Activated B cell treated with CpG ODN at 0.5 μM for 24 hours (primary cell): ENCODE data around the gene CHRND. TPM values are rescaled to one million over a fixed set of nuclear protein-coding genes. Genes with fewer than 3 reads are reported as not detected.

Source experiments
- ATAC-seq: fragments of 200-7000 bp; cut with Tn5 transposase; one replicate; pipeline ENCODE4 v1.10.0; 2021; ENCODE audit warnings: low read depth, mild to moderate bottlenecking, moderate library complexity
- CTCF ChIA-PET: fragments of 350-600 bp; sonication (Branson Sonifier 250); formaldehyde crosslinking; loops from one replicate; lab custom pipeline; 2021; ENCODE audit warnings: antibody characterized with exemption; lab: Charles Lee
- POLR2A ChIA-PET: fragments of 350-600 bp; sonication (Branson Sonifier 250); formaldehyde crosslinking; loops from one replicate; lab custom pipeline; 2021; ENCODE audit warnings: antibody characterized with exemption; lab: Charles Lee
- DNase-seq: peaks from one replicate; pipeline ENCODE4 v3.0.0; 2022
- H3K27ac Mint-ChIP-seq: one replicate; pipeline ENCODE4 v1.8.0; 2020; ENCODE audit warnings: mixed read lengths
- H3K27me3 Mint-ChIP-seq: one replicate; pipeline ENCODE4 v1.8.0; 2021; ENCODE audit warnings: mixed read lengths
- H3K36me3 Mint-ChIP-seq: one replicate; pipeline ENCODE4 v1.8.0; 2021; ENCODE audit warnings: low read depth, mixed read lengths
- H3K4me1 Mint-ChIP-seq: one replicate; pipeline ENCODE4 v1.8.0; 2021; ENCODE audit warnings: mixed read lengths
- H3K4me3 Mint-ChIP-seq: one replicate; pipeline ENCODE4 v1.8.0; 2020; ENCODE audit warnings: mild to moderate bottlenecking, mixed read lengths
- H3K9me3 Mint-ChIP-seq: one replicate; pipeline ENCODE4 v1.8.0; 2020; ENCODE audit warnings: mixed read lengths
- intact Hi-C: fragments of 100-400 bp; cut with micrococcal nuclease; formaldehyde crosslinking; loops from one replicate; pipeline ENCODE4 v1.15.1; 2024
- total RNA-seq: library from RNA; stranded (reverse); gene quantifications from 2 replicates; pipeline ENCODE4 v1.2.3, GENCODE V29; 2022
- TF ChIP-seq, protein P1 (sequence below): fragments of 200-600 bp; IDR thresholded peaks from one replicate; pipeline ENCODE4 v1.8.0; 2022; ENCODE audit warnings: antibody characterized with exemption, mild to moderate bottlenecking

Gene CHRND
- total RNA-seq, 1 donor from 2014 or later, result not detected

DNA sequence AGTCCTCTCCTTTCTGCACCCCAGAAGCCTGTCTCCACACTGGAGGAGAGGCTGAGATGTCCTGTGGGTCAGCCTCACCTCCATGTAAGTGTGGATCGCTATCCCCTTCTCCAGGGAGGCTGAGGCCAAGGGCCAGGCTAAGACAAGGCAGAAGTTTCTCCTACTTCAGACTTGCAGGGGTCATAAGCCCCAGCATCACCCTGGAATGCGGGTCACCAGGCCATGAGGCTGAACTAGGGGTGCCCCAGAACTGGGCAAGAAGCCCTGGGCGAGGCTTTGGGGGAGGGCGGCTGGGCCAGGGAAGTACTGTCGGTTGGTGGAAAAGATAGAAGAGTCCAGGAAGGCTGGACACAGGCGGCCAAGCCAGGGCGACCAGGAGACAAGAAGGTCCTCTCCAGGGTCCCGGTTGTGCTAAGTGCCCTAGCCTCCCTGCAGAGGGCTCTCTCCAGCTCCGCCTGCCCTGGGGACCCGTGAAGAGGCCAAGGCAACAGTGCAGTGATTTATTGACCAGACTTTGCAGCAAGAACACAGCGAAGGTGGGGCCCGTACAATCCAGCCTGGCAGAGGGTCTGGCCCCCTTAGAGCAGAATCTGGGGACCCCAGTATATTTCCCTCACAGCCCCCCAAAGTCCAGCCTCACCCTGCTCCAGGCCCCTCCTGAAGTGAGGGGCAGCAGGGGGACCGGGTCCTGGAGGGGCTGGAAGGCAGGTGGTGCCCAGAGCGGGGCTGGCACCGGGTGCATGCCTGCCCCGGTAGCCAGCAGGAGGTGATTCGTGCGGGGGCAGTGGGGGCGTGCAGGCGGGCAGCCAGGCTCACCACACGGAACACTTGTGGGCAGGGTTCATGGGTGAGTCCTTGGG, 46.4 kb upstream of the CHRND start:
- ATAC-seq, result no peak
- H3K27ac Mint-ChIP-seq, result no peak overlapping the region

DNA sequence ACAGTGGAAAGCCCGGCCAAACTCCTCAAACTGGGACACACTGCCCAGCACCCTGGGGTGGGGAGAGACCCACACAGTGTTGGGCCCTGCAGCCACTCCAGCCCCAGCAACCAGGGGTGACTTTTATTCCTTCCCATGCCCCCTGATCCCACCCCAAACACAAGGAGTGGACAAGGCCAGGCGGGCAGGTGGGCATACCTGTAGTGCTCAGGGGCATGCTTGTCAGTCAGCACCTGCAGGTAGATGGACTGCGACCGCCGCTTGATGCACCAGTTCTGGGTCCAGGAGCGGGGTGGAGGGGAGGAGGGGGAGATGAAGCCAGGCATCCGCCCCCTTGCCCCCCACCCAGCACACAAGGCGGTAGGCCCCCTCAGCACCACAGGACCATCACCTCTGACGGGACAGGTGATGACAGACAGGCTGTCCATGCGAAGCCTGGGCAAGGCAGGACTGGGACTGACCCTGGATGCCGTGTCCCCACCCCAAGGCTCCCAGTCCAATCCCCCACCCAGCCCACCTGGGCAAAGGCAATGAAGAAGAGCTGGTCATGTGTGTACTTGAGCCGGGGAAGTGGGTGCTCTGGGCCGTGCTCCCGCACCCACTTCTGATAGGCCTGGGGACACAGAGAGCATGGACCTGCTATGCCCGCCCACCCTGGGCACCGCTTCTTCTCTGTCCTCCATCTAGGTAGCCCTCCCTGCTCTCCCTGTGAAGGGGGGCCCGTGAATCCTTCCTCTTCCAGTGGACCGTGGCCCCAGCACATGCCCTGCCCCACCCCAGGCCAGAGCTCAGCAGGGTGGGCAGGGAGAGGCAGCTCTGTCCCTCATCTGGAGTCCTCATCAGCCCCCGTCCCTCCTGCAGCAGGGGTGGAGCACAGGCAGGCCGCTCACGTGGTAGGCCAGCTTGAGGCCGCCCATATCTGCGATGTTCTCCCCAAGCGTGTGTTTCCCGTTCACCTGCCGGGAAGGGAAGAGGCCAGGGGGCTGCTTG, 45.5 kb upstream of the CHRND start:
- no peaks in the 10 kb centered on the region for H3K36me3 Mint-ChIP-seq
- TF ChIP-seq, protein P1, sequence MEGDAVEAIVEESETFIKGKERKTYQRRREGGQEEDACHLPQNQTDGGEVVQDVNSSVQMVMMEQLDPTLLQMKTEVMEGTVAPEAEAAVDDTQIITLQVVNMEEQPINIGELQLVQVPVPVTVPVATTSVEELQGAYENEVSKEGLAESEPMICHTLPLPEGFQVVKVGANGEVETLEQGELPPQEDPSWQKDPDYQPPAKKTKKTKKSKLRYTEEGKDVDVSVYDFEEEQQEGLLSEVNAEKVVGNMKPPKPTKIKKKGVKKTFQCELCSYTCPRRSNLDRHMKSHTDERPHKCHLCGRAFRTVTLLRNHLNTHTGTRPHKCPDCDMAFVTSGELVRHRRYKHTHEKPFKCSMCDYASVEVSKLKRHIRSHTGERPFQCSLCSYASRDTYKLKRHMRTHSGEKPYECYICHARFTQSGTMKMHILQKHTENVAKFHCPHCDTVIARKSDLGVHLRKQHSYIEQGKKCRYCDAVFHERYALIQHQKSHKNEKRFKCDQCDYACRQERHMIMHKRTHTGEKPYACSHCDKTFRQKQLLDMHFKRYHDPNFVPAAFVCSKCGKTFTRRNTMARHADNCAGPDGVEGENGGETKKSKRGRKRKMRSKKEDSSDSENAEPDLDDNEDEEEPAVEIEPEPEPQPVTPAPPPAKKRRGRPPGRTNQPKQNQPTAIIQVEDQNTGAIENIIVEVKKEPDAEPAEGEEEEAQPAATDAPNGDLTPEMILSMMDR, result no peak
- no peak for ATAC-seq
- H3K9me3 Mint-ChIP-seq, result no peaks in the 10 kb centered on the region
- H3K27me3 Mint-ChIP-seq, result peaks cover 29% of the 10 kb centered on the region
- intact Hi-C loops, result no loop called here
- no peak overlapping the region for H3K4me3 Mint-ChIP-seq
- POLR2A ChIA-PET, result no interaction called here
- no peak for DNase-seq
- CTCF ChIA-PET, result no interaction called here
- H3K4me1 Mint-ChIP-seq, result peaks cover 5% of the 10 kb centered on the region
- no peak overlapping the region for H3K27ac Mint-ChIP-seq

More for the DNA sequence above, 46.4 kb upstream of the CHRND start:
- TF ChIP-seq, protein P1, result no peak
- ChIA-PET POLR2A (no interaction called here), CTCF (no interaction called here)
- intact Hi-C loops, result no loop called here
- DNase-seq, result no peak
- Mint-ChIP-seq H3K27me3 (peaks cover 20% of the 10 kb centered on the region), H3K36me3 (no peaks in the 10 kb centered on the region), H3K9me3 (no peaks in the 10 kb centered on the region), H3K4me3 (no peak overlapping the region), H3K4me1 (no peaks in the 10 kb centered on the region)

DNA sequence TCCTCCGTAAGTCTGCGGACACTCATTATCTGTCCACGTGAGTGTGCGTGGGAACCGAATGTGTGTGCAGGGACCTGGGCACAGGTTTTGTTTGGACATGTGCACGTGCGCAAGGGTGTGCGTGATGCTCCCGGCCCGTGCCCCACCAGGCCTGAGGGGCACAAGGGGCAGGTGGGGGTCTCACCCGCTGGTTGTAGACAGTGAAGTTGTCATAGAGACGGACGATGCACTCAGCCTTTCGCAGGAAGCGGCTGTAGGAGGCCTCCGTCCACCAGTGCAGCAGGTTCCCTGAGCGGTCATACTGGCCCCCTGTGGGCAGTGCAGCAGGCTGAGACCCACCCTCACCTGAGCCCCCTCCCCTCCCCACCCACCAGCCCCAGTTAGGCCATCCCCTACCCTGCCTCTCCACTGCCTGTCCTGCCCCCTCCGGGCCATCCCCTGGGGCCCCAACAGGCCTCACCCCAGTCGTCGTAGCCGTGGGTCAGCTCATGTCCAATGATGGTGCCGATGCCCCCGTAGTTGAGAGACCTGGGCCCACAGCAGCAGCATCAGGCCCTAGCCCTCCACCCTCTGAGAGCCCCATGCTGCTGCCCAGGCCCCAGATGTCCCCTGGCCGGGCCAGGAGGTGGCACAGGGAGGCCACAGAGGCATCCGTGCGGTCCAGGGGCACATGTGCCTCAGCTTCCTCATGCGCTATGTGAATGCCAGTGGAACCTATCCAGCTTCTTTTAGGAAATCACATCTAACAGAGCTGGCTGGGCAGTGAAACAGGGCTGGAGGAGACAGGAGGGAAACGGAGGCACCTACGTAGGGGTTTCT, 44.4 kb upstream of the CHRND start:
- POLR2A ChIA-PET, result no interaction called here
- no peak for DNase-seq

DNA sequence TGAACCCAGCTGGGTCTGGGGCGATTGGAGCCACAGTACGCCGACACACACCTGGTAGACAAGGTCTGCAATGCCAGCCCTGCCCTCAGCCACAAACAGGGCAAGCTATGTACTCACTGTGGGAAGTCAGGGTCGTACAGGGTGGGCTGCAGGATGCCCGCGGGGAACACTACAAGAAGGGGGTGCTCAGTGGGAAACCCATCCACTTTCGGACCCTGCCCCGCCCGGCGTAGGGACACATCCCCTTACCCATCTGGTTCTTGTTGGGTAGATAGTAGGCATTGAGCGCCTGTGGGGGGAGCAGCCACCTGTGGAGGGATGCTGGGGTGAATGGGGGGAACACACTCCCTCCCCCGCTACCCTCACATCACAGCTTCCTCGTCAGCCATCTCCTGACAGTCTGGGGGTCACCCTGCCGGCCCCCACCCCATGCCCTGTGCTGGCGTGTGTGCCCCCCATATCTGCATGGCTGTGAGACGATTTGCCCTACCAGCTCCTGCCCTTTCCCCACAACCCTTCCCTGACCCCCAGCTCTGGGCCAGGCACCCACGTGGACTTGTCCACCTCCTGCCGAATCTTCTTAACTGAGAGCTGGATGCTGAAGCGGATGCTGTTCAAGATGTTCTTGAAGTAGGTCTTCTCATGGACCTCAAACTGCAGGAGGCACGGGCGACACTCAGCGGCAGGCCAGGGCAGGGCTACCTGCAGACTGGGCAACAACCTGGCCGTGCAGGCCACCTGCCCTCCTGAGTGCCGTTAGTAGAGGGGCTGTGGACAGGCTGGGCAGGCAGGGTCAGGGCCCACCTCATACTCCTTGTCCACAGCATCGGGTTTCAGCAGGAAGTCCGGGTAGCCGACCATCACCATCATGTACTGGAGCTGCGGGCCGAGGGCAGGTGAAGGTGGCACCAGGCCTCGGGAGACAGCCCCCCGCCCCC, 43.4 kb upstream of the CHRND start:
- ATAC-seq (no peak), DNase-seq (no peak)
- CTCF ChIA-PET, result interaction anchor here (0.7 kb wide), 1 partner anchor 32 kb away, joined by 3 read pairs; no protein-coding TSS in a partner anchor
- POLR2A ChIA-PET, result no interaction called here
- Mint-ChIP-seq H3K27ac (no peak overlapping the region), H3K9me3 (no peaks in the 10 kb centered on the region), H3K4me3 (no peak overlapping the region), H3K36me3 (no peaks in the 10 kb centered on the region), H3K4me1 (peaks cover 10% of the 10 kb centered on the region), H3K27me3 (peaks cover 26% of the 10 kb centered on the region)
- intact Hi-C loops, result no loop called here
- TF ChIP-seq, protein P1, result no peak

More for the DNA sequence above, 44.4 kb upstream of the CHRND start:
- H3K4me1 Mint-ChIP-seq, result peaks cover 5% of the 10 kb centered on the region
- peaks cover 26% of the 10 kb centered on the region for H3K27me3 Mint-ChIP-seq
- no peaks in the 10 kb centered on the region for H3K36me3 Mint-ChIP-seq
- H3K27ac Mint-ChIP-seq, result no peak overlapping the region
- intact Hi-C loops, result no loop called here
- CTCF ChIA-PET, result interaction anchor here (0.7 kb wide), 1 partner anchor 31 kb away, joined by 3 read pairs; no protein-coding TSS in a partner anchor
- TF ChIP-seq, protein P1, result no peak
- no peak overlapping the region for H3K4me3 Mint-ChIP-seq
- ATAC-seq, result no peak
- H3K9me3 Mint-ChIP-seq, result no peaks in the 10 kb centered on the region
